A673 (cell line): Measurements from ENCODE around the gene PLIN4.

Experiments
- CTCF ChIP-seq: fragments of 300-800, 200-600 bp; sonication (generic); conservative IDR thresholded peaks from 2 replicates; pipeline ENCODE4 v1.5.1; 2017; ENCODE audit warnings: low read depth, mild to moderate bottlenecking, antibody characterized with exemption, low read length, moderate library complexity, mixed read lengths
- EZH2 ChIP-seq: fragments of 200-600 bp; sonication (generic); IDR thresholded peaks from 2 replicates; pipeline ENCODE4 v1.6.1; 2017; ENCODE audit warnings: borderline replicate concordance, low read depth, mild to moderate bottlenecking, mixed read lengths, antibody characterized with exemption, low read length; ENCODE audit not compliant: poor library complexity, severe bottlenecking

- TF ChIP-seq CTCF (no peak), EZH2 (no peak)
Observed at GRCh38 chr19:4507804-4508203, 10.5 kb downstream of the PLIN4 start.
